NCI-H2196 (cell line): ENCODE results near the gene AS3MT.
"Not testable (repeated sequence)": the region's sequence is repeated elsewhere in the genome, so short reads cannot be mapped to it uniquely, and the experiment has no call there.

Experiments used
- DNase-seq: peaks from one replicate; lab custom pipeline; 2025; ENCODE audit not compliant: unreplicated experiment; lab: John Stamatoyannopoulos, UW

The AS3MT gene

DNA sequence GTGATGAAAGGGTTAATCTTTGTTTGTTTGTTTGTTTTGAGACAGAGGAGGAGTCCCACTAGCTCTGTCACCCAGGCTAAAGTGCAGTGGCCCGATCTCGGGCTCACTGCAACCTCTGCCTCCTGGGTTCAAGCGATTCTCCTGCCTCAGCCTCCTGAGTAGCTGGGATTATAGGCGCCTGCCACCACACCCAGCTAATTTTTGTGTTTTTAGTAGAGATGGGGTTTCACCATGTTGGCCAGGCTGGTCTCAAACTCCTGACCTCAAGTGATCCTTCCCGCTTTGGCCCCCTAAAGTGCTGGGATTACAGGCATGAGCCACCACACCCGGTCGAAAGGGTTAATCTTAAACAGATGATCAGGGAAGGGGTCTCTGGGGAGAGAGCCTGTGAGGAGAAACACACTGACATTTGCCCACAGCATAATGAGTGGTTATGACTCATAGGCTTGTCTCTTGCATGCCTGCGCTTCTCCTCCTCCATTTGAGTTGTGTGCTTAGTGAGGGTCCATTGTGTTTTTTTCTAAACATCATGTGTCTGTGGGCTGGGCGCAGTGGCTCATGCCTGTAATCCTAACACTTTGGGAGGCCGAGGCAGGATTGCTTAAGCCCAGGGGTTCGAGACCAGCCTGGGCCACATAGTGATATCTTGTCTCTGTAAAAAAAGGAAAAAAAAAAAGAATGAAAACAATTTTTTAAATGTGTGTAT lies 13.4 kb upstream of the AS3MT start:
- not testable (repeated sequence) for DNase-seq

DNA sequence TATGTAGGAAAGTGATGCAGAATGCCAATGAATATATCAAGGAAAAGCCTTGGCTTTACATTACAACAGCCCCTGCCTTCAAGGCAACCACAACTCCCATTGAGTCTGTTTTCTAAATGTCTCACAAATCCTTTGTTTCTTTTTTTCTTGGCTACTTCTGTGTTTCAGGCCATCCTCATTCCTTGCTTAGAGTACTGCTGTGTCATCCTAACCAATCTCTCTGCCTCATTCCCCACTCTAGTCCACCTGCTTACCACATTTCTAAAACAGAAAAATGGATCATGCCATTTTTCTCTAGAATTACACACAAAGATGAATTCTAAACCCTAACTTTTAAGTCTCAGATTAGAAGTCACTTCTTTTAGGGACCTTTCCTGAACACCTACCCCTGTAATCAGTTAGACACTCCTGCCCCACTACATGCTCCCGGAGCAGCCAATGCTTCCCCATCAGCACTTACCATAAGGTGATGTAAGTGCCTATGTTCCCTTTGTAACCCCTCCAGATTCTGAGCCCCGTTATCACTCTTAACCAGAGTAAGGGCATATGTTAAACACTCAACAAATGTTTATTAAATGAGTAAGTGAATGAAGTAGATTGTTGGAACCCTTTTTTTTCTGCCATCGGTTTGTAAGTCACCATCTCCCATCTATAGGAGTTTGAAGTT lies 12.4 kb upstream of the AS3MT start:
- no peak for DNase-seq

DNA sequence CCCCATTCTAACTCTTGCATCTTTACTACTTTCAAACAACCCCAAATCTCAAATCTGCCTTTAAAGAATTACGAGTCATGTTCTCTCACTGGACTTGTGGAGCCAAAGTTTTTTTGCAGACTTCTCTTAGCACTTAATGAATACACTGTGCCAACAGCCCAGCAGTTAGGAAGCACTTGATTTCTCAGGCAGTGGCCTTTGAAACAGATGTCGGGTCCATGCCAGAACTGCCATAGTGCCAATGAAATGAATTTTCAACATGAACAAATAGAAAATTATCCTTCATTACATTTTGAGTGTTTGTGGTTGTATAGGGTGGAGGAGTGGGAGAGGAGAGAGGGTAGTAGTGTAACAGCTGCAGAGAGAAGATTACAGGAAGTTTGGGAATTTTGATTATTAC lies 9.4 kb upstream of the AS3MT start:
- peak; percentile 5 for DNase-seq

DNA sequence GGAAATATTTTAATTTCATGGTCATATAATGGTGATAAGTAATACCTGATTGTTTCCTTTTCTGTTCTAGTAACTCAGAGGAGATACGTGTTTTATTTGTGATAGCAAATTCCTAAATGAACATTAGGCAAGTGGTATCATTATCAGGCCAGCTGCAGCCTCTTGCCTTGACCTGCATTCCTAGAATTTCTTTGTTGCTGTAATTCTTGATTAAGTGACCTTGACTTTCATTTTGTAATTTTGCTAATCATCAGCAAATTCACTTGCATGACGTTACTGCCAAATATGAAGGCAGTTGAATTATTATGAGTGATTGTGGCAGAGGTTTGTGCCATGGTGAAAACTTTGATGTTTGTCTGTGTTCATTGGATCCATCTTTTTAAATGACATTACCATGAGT lies 5.6 kb upstream of the AS3MT start:
- DNase-seq: no peak

DNA sequence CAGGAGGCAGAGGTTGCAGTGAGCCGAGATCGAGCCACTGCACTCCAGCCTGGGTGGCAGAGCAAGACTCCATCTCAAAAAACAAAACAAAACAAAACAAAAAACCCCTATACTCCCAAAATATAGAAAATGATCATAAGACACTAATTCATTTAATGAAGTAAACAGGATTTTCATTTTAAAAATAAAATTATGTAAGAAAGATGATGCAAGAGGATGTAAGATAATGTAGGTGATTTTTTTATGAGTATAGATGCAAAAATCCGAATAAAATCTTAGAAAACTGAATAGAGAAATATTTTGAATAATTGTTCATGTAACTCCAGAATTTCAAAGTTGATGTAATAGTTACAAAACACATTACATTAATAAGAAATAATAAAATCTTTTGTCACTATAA lies 3.6 kb upstream of the AS3MT start:
- no peak for DNase-seq

DNA sequence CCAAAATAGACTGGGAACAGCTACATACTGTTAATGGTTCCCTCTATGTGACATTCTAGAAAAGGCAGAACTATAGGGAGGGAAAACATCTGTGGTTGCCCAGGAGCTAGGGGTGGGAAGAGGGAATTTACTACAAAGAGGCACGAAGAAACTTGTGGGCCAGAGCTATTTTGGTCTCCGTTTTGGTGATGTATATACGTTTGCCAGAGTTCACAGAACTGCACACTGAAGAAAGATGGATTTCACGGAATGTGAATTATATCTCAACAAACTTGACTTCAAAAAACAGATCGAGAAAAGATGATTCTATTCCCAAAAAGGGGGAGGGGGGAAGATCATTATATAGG lies 386 bp upstream of the AS3MT start:
- DNase-seq: no peak

DNA sequence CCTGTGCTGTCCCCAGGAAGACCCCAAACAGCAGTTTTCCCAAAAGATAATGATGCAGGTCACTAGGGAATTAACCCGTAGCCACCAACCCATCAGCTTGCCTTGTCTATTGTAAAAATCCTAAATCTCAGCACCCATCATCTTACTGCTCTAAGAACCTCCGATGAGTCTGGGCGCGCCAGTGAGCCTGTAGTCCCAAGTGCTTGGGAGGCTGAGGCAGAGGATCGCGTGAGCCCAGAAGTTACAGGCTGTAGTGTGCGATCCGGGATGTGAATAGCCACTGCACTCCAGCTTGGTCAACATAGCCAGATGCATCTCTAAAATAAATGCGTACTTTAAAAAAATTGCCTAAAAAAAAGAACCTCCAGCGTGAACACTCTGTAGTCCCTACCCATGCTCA lies 951 bp downstream of the AS3MT start:
- no peak for DNase-seq

DNA sequence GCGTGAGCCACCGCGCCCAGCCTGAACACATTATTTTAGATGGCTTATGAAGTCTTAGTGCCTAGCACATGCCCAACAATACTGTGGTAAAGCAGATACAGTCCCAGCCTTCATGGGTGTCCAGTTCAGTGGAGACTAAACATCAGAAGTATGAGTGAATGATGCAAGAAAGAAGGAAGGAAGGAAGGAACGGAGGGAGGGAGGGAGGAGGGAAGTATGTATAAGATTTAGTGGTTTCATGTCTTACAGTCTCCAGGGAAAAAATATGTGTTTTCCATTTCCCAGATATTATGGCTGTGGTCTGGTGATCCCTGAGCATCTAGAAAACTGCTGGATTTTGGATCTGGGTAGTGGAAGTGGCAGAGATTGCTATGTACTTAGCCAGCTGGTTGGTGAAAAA lies 2.9 kb downstream of the AS3MT start:
- DNase-seq: no peak

DNA sequence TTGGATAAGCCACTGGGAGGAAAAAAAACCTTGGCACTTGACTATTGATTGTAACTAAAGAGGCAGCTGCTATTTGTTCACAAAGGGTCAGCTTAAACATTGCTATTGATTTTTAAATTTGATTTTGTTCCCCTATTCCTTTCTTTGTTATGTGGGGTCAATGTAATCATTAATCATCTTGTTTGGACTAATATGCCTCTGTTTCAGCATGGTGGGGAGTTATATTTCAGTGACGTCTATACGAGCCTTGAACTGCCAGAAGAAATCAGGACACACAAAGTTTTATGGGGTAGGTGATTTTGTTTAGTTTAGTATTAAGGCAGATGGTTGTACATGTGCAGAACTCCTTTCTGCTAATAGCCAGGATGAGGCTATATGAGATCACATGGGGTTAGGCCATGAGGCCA lies 7.5 kb downstream of the AS3MT start:
- no peak for DNase-seq

DNA sequence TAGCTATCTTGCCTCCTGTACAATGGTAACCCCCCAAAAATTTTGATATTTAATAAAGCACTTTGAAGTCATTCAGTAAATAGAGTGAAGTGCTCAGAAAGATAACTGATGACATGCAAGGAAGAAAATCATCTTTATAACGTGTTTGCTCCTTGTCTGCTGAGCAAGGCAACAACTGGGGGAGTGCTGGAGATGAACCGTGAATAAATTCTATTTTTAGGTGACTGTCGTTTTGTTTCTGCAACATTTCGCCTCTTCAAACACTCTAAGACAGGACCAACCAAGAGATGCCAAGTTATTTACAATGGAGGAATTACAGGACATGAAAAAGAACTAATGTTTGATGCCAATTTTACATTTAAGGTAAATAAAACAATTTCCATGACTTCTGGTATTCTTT lies 9.4 kb downstream of the AS3MT start:
- DNase-seq: no peak

DNA sequence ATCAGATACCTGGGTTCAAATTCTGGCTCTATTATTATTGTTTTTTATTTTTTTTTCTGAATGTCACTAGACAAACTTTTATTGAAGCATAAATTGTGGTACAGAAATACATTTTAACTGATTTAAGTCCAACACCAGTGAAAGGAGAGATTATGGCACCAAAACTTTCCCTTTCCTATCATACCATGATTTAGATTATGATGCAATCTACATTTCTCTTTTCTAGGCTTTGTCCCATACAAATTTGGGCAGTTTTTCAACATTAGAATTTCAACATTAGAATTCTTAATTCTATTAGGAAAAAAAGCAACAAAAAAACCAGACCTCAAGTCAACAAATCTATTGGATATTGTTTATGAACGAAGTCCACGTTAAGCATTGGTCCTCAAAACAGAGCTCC lies 11.0 kb downstream of the AS3MT start:
- no peak for DNase-seq

DNA sequence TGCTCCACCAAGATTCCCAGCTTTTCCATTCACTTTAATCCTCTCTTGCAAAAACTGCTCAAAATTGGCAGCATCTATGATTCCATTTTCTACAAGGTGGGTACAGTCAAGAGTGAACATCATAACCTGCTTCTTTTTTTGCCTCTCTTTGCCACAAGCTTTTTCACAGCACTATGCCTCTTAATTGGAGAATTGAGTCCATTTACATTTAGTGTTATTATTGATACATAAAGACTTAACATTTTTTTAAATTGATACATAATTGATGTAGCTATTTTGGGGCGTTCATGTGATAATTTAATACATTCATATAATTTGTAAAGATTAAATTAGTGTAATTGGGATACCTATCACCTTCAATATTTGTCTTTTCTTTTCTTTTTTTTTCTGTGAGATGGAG lies 18.8 kb downstream of the AS3MT start:
- DNase-seq: no peak

DNA sequence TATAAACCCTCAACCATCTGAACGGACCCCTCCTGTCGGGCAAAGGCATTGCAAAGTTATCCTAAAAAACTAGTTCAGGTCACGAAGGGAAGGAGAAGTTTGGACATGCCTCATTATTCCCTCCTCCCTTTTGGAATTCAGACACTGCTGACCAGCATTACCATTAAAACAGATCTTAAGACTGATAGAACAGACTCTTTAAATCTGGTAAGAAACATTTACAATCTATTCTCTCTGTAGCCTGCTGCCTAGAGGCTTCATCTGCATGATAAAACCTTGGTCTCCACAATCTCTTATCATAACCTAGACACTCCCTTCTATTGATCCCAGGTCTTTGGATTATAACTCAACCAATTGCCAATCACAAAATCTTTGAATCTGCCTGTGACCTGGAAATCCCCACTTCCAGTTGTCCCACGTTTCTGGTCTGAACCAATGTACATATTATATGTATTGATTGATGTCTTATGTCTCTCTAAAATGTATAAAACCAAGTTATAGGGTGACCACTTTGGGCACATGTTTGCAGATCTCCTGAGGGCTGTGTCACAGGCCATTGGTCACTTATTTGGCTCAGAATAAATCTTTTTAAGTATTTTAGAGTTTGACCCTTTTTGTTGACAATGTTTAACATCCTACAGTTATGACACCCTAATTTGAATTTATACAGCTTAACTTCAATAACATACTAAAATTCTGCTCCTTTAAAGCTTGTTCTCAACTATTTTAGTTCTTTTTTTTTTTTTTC lies 25.4 kb downstream of the AS3MT start:
- no peak for DNase-seq

DNA sequence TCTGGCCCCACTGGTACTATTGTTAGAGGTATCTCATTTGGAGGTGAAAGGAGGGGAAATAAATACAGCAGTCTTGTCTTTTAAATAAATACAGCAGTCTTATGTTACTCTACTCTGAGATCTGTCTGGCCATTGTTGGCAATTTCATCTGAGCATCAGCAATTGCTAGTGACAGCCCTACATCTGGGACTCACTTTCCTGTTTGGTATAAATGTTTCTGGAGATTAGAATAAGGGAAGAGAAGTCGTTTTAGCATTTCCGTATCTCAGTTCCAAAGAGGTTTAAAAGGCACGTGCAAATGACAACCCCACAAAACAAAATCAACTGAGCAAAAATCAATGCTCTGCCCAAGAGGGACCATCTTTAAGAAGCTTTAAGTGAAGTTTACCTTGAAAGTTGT lies 30.7 kb downstream of the AS3MT start:
- no peak for DNase-seq

DNA sequence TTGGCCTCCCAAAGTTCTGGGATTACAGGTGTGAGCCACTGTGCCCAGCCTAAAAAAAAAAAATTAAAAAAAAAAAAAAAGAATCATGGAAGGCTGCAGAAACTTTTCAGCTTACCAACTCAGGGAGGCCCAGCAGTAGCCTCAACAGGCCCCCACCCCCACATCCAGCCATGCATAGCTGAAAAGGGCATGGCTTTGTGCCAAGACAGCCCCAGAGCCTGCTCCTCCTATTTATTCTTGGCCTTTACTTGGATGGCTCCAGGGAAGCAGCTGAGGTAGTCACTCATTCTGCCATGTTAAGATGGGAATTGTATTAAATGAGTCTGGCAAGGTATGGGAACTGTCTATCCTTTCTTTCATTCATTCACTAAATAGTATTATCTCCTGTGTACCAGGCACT lies 35.1 kb downstream of the AS3MT start:
- no peak for DNase-seq

DNA sequence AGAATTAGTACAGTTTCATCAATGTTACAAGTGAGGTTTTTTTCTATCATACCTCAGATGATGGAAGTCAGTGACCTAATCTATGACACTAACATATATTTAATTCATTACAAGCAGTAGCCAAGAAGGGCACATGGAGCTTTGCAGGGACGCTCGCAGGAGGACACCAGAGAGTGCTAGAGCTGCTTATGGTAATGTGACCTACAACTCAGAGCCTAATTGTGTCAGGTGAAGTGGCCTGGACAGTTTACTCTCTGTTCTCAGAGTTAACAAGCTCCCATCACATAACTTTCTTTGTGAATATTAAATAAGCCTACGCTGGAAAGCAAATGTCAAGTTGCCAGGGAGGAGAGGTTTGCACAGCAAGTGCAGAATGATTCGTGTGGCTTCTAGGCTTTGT lies 37.2 kb downstream of the AS3MT start:
- DNase-seq: no peak

DNA sequence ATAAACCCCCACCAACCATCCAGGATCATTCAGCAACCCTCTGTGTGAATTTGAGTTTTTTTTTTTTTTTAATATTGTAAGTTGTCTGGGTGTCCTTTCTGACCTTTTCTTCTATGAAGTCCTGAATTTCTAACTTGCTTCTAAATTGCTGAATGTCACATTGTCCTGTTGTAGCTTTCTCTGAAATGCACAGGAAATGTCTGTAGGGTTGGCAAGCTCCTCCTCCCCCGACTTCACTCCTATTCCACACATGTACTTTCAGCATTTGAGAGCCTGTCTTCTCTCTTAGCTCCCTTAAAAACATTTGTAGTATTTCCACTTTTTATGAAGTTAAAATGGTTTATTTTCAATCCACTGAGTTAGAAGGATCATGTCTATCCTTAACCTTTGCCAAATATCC lies 45.5 kb downstream of the AS3MT start:
- DNase-seq: no peak

DNA sequence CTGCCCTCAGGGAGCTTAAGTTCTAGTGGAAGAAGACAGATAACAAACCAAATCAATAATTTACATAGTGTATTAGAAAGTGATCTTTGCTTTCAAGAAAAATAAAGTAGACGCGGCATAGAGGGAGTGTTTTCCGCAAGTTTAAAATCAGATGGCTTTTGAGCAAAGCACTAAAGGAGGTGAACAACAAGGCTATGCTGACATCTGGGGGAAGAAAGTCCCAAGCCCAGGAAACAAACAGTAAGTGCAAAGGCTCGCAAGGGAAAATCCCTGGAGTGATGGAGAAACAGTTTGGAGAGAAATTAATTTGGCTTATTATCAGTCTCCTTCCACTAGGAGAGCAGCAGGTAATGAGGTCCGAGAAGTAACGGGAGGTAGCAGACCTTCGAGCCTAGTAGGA lies 46.9 kb downstream of the AS3MT start:
- no peak for DNase-seq

DNA sequence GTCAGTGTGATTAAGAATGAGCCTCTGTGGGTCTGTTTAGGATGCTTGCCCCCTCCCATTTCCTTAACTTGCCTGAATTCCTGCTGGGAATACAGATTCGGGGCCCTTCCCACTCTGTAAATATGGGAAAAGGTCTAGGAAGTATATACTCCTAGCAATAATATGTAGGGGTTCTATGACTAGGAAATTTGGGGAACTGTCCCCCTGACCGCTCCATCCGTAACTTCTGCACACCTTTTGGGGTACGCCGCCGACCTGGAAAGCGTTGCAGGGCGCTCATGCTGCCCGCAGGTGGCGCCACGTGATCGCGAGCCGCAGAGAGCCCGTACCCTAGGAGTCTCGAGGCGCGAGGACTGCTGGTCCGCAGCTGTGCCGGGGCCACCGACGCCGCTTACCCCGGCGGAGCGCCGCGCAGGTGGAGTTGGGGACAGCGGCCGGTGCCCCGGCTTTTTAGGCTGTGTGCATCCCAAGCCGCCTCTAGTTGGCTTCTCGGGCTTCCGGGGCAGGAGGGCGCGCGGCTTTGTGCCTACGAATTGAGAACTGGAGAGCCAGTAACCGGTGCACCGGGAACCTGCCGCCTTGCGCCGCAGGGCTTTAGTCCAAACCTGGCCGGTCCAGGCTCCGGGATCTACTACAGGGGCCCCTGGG lies 48.2 kb downstream of the AS3MT start:
- DNase-seq: peak; percentile 65

DNA sequence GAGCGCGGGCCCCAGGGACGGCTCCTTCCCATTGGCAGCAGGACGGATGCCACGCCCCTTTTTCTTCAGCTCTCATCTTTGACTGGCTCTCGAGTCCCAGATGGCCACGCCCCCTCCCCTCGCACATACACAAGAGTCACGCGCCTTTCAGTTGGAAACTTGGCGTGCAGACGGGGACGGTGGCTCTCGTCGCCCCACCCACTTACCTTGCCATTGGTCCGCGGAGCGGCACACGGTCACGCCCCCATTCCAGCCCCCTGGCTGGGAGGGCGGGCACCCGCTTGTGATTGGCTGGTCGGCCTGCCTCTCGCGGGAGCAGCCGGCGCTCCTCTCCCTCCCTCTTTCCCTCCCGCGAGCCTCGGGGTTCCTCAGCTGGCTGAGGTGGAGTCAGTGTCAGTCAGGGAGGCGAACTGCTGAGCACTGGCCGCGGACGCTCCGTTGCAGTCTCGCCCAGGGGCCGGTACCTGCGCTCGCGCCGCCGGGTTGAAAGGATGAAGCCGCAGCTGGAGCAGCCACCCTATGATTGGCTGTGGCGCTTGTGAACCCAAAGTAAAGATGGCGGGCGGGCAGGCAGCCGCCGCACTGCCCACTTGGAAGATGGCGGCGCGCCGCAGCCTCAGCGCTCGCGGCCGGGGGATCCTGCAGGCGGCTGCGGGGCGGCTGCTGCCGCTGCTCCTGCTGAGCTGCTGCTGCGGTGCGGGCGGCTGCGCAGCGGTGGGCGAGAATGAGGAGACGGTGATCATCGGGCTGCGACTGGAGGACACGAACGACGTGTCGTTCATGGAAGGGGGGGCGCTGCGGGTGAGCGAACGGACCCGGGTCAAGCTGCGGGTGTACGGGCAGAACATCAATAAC lies 48.9 kb downstream of the AS3MT start, which contains the start of gene CNNM2:
Gene CNNM2, plus strand, starts transcription at position 333 of the 855 bp plus-strand sequence. Its CDS starts 187 bp downstream, at position 520.
- DNase-seq: peak; percentile 94

DNA sequence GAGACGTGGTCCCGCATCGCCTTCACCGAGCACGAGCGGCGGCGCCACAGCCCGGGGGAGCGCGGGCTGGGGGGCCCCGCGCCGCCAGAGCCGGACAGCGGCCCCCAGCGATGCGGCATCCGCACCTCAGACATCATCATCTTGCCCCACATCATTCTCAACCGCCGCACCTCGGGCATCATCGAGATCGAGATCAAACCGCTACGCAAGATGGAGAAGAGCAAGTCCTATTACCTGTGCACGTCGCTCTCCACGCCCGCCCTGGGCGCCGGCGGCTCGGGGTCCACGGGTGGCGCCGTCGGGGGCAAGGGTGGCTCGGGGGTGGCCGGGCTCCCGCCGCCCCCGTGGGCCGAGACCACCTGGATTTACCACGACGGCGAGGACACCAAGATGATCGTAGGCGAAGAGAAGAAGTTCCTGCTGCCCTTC lies 49.6 kb downstream of the AS3MT start:
- DNase-seq: no peak
